Left lung (tissue), 10 donors: ENCODE measurements around the gene AQP5. TPM values are rescaled to one million over a fixed set of nuclear protein-coding genes. Genes with fewer than 3 reads are reported as not detected.
A peak's percentile ranks its signal among the peaks of the same experiment; 100 is the strongest.

Source experiments
- ATAC-seq: fragments of 200-7000 bp; cut with Tn5 transposase; one replicate; pipeline ENCODE4 v1.9.1; 2020; ENCODE audit warnings: moderate library complexity
- DNase-seq, 4 donors: peaks; one replicate each; pipeline ENCODE4 v3.0.0-alpha.2; 2013 to 2020
- H3K27ac ChIP-seq, 2 donors: fragments of 200-600 bp; sonication (generic) in 1 of 2; one replicate each; pipeline versions ENCODE4 v1.5.0 to v1.8.0; 2020 to 2021
- H3K27me3 ChIP-seq, 2 donors: fragments of 200-600 bp; sonication (generic) in 1 of 2; one replicate each; pipeline versions ENCODE4 v1.5.0 to v1.8.0; 2020 to 2021
- H3K36me3 ChIP-seq, 2 donors: fragments of 200-600 bp; sonication (generic) in 1 of 2; one replicate each; pipeline versions ENCODE4 v1.5.0 to v1.8.0; 2020 to 2021
- H3K4me1 ChIP-seq, 2 donors: fragments of 200-600 bp; one replicate each; pipeline ENCODE4 v1.8.0; 2021
- H3K4me3 ChIP-seq, 2 donors: fragments of 200-600 bp; sonication (generic) in 1 of 2; one replicate each; pipeline versions ENCODE4 v1.5.0 to v1.8.0; 2020 to 2021; ENCODE audit warnings: mild to moderate bottlenecking in 1 of 2
- H3K9me3 ChIP-seq, 2 donors: fragments of 200-600 bp; sonication (generic) in 1 of 2; one replicate each; pipeline versions ENCODE4 v1.5.0 to v1.8.0; 2020 to 2021
- intact Hi-C, 2 donors: fragments of 100-400 bp; cut with DNase I; formaldehyde crosslinking; loops; one replicate each; pipeline versions ENCODE4 v1.11.2 to v1.14.2; 2022
- polyA plus RNA-seq, 6 donors: library from polyadenylated mRNA; unstranded; fragments of 120-200 nt; gene quantifications; one replicate each; pipeline ENCODE4 v1.2.1, GENCODE V29; 2013; ENCODE audit not compliant: insufficient read length in 6 of 6
- total RNA-seq, 2 donors: library from RNA; stranded (reverse); fragmentation: NEBNext Ultra II Directional; extraction: Animal tissue kit (Norgen Biotek cat#: 25700); gene quantifications; one replicate each; pipeline ENCODE4 v1.2.1, GENCODE V29; 2021
- TF ChIP-seq, protein P1 (sequence below), 2 donors: fragments of 200-600 bp; sonication (generic) in 1 of 2; IDR thresholded peaks; one replicate each; pipeline versions ENCODE4 v1.5.0 to v1.8.0; 2021; ENCODE audit warnings: antibody characterized with exemption in 2 of 2
- donor health status: DM: no; HTN: yes; CAD: no.
- donor health status: DM: no; HTN: no; CAD: no.

AQP5 gene
- total and polyA plus RNA-seq, 8 donors = 3.8 to 10.0 (median 7.1) TPM

DNA sequence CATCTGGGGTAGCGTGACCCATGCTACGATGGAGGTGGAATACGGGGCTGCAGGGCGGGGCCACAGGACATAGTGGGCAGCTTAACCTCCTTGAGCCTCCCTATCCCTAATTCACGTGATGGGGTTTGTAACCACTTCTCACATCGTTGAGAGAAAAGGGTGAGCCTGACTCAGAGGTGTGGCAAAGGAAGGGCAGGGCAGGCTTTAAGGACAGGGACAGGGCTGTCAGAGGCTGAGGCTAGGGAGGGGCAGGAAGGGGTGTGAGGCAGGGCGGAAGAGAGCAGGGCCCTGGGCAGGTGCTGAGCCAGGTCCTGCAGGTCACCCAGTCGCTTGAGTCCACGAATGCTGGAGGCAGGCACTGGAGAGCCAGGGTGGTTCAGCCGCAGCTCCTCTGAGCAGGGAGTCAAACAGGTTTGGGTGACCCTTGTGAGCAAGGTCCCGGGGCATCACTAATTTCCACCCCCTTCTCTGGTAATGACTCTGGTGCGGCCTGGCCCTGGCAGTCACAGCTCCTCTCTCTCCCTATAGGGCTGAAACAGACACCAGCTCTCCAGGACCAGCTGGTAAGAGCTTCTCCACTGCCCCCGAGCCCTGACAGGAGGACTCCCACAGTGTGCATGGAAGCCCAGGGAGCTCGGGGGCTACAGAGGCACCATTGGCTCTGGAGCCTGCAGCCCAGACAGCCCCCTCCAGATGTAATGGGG lies 18.6 kb upstream of the AQP5 start:
- Histone ChIP-seq H3K27me3 (no peaks in the 10 kb centered on the region), H3K4me1 (peaks cover 3 to 8% of the 10 kb centered on the region in 2 donors), H3K36me3 (no peaks in the 10 kb centered on the region), H3K27ac (no peak overlapping the region), H3K9me3 (no peaks in the 10 kb centered on the region), H3K4me3 (no peak overlapping the region)
- ATAC-seq = peak; percentile 67
- intact Hi-C loops = loop anchor here in 1 of 2 donors (10.0 kb wide), 1 partner anchor 78 kb away; no protein-coding TSS in a partner anchor
- TF ChIP-seq, protein P1, sequence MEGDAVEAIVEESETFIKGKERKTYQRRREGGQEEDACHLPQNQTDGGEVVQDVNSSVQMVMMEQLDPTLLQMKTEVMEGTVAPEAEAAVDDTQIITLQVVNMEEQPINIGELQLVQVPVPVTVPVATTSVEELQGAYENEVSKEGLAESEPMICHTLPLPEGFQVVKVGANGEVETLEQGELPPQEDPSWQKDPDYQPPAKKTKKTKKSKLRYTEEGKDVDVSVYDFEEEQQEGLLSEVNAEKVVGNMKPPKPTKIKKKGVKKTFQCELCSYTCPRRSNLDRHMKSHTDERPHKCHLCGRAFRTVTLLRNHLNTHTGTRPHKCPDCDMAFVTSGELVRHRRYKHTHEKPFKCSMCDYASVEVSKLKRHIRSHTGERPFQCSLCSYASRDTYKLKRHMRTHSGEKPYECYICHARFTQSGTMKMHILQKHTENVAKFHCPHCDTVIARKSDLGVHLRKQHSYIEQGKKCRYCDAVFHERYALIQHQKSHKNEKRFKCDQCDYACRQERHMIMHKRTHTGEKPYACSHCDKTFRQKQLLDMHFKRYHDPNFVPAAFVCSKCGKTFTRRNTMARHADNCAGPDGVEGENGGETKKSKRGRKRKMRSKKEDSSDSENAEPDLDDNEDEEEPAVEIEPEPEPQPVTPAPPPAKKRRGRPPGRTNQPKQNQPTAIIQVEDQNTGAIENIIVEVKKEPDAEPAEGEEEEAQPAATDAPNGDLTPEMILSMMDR (IDR thresholded peaks at IDR 0.05) = no peak
- DNase-seq = peak in 1 of 4 donors; percentile 69

DNA sequence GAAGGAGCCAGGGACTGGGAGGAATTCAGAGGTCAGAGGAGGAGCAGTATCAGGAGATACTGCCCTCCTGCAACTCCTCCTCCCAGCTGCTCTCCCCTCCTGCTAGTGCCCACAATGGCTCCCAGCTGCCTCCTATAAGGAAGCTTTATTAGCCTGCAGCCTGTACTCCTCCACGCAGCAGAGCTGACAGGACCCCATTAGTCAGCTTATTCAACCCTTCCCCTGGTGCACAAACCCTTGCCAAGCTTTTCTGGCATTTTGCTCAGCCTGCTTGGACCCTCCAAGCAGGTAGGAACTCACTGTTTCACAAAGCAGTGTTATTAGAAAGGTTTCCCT lies 18.1 kb upstream of the AQP5 start:
- Histone ChIP-seq H3K9me3 (no peaks in the 10 kb centered on the region), H3K36me3 (no peaks in the 10 kb centered on the region), H3K27me3 (no peaks in the 10 kb centered on the region), H3K27ac (no peak overlapping the region), H3K4me3 (no peak overlapping the region), H3K4me1 (peaks cover 3 to 8% of the 10 kb centered on the region in 2 donors)
- no peak for ATAC-seq
- DNase-seq = no peak
- intact Hi-C loops = loop anchor here in 1 of 2 donors (10.0 kb wide), 1 partner anchor 79 kb away; no protein-coding TSS in a partner anchor
- TF ChIP-seq, protein P1 (IDR thresholded peaks at IDR 0.05) = no peak

- DNase-seq = peak in 1 of 4 donors; percentile 21
- intact Hi-C loops = loop anchor here in 1 of 2 donors (10.0 kb wide), 1 partner anchor 79 kb away; no protein-coding TSS in a partner anchor
- no peak for ATAC-seq
- Histone ChIP-seq H3K27ac (no peak overlapping the region), H3K9me3 (no peaks in the 10 kb centered on the region), H3K4me1 (peaks cover 3 to 8% of the 10 kb centered on the region in 2 donors), H3K27me3 (no peaks in the 10 kb centered on the region), H3K4me3 (no peak overlapping the region), H3K36me3 (no peaks in the 10 kb centered on the region)
- TF ChIP-seq, protein P1 (IDR thresholded peaks at IDR 0.05) = no peak
Observed at GRCh38 chr12:49944046-49944445, 17.6 kb upstream of the AQP5 start.

- Histone ChIP-seq H3K27ac (no peak overlapping the region), H3K4me1 (peaks cover 3 to 8% of the 10 kb centered on the region in 2 donors), H3K4me3 (no peak overlapping the region), H3K27me3 (peaks cover 0 to 3% of the 10 kb centered on the region in 2 donors), H3K36me3 (no peaks in the 10 kb centered on the region), H3K9me3 (no peaks in the 10 kb centered on the region)
- TF ChIP-seq, protein P1 (IDR thresholded peaks at IDR 0.05) = no peak
- DNase-seq (no peak), ATAC-seq (no peak)
- intact Hi-C loops = loop anchor here in 1 of 2 donors (10.0 kb wide), 1 partner anchor 80 kb away; no protein-coding TSS in a partner anchor
Observed at GRCh38 chr12:49944718-49945117, 17.0 kb upstream of the AQP5 start.

- peaks cover 0 to 12% of the 10 kb centered on the region in 2 donors for H3K27me3 ChIP-seq
- H3K4me1 ChIP-seq = peaks cover 3 to 8% of the 10 kb centered on the region in 2 donors
- H3K4me3 ChIP-seq = no peak overlapping the region
- H3K36me3 ChIP-seq = no peaks in the 10 kb centered on the region
- ATAC-seq (peak; percentile 94), DNase-seq (peak; percentile 62 to 96 (median 80))
- intact Hi-C loops = loop anchor here in 1 of 2 donors (10.0 kb wide), 1 partner anchor 81 kb away; no protein-coding TSS in a partner anchor
- no peaks in the 10 kb centered on the region for H3K9me3 ChIP-seq
- H3K27ac ChIP-seq = no peak overlapping the region
- TF ChIP-seq, protein P1 (IDR thresholded peaks at IDR 0.05) = peak; percentile 82 to 88
Observed at GRCh38 chr12:49945394-49946080, 16.1 kb upstream of the AQP5 start.
